Endodermal cell (in vitro differentiated cells): ENCODE results near the gene MLKL. TPM values are rescaled to one million over a fixed set of nuclear protein-coding genes. Genes with fewer than 3 reads are reported as not detected.

Source experiments
- DNase-seq: peaks from one replicate; pipeline ENCODE4 v3.0.0-alpha.2; 2017
- H3K27ac ChIP-seq: 2 replicates; pipeline ENCODE4 v1.5.1; 2013; ENCODE audit warnings: mild to moderate bottlenecking, low read depth, low read length, moderate library complexity
- H3K27me3 ChIP-seq: 2 replicates; pipeline ENCODE4 v1.6.1; 2013; ENCODE audit warnings: mild to moderate bottlenecking, low read length, moderate library complexity; ENCODE audit not compliant: insufficient read depth, control insufficient read depth, poor library complexity, severe bottlenecking
- H3K36me3 ChIP-seq: 2 replicates; pipeline ENCODE4 v1.7.0; 2013; ENCODE audit warnings: mild to moderate bottlenecking, low read length, moderate library complexity; ENCODE audit not compliant: control insufficient read depth, insufficient read depth
- H3K4me1 ChIP-seq: one replicate; pipeline ENCODE4 v1.7.0; 2013; ENCODE audit warnings: low read length; ENCODE audit not compliant: control insufficient read depth, insufficient read depth
- H3K4me3 ChIP-seq: 2 replicates; pipeline ENCODE4 v1.5.1; 2013; ENCODE audit warnings: mild to moderate bottlenecking, low read length, moderate library complexity
- H3K9ac ChIP-seq: 2 replicates; pipeline ENCODE4 v1.6.1; 2013; ENCODE audit warnings: mild to moderate bottlenecking, low read length, moderate library complexity; ENCODE audit not compliant: poor library complexity, severe bottlenecking; ENCODE audit errors: extremely low read depth
- H3K9me3 ChIP-seq: 2 replicates; pipeline ENCODE4 v1.6.1; 2013; ENCODE audit warnings: mild to moderate bottlenecking, low read length, moderate library complexity; ENCODE audit not compliant: control insufficient read depth
- H3K27ac Mint-ChIP-seq: 2 replicates; pipeline ENCODE4 v1.8.0; 2020; ENCODE audit warnings: mixed read lengths
- H3K27me3 Mint-ChIP-seq: 2 replicates; pipeline ENCODE4 v1.8.0; 2021; ENCODE audit warnings: mild to moderate bottlenecking, mixed read lengths; ENCODE audit not compliant: insufficient read depth
- H3K36me3 Mint-ChIP-seq: 2 replicates; pipeline ENCODE4 v1.8.0; 2020; ENCODE audit warnings: low read depth, mixed read lengths
- H3K4me1 Mint-ChIP-seq: 2 replicates; pipeline ENCODE4 v1.8.0; 2020; ENCODE audit warnings: mixed read lengths
- H3K4me3 Mint-ChIP-seq: 2 replicates; pipeline ENCODE4 v1.8.0; 2020; ENCODE audit warnings: mild to moderate bottlenecking, moderate library complexity, mixed read lengths
- H3K9me3 Mint-ChIP-seq: 2 replicates; pipeline ENCODE4 v1.8.0; 2020; ENCODE audit warnings: mild to moderate bottlenecking, mixed read lengths
- WGBS, 2 experiments: methylation state at CpG; one replicate each; pipeline versions ENCODE4 v1.1.5 to v1.1.7; 2013; ENCODE audit warnings: missing lambda C conversion rate in 2 of 2, mixed read lengths in 1 of 2; ENCODE audit not compliant: insufficient coverage in 1 of 2, insufficient read length in 1 of 2; 5-methylcytosine and 5-hydroxymethylcytosine counted together
- total RNA-seq, 2 donors: library from RNA; stranded (reverse); fragmentation: NEBNext Ultra II Directional in 1 of 2; extraction: Animal tissue kit (Norgen Biotek cat#: 25700) in 1 of 2; gene quantifications; 2 replicates in 1 of 2; 3 replicates in 1 of 2; pipeline ENCODE4 v1.2.1, GENCODE V29; 2021
- TF ChIP-seq, protein P1 (sequence below): fragments of 200-600 bp; sonication (generic); conservative IDR thresholded peaks from 2 replicates; pipeline ENCODE4 v1.5.0; 2021; ENCODE audit warnings: antibody characterized with exemption, mild to moderate bottlenecking

Gene MLKL
- total RNA-seq, 2 donors from 2014 or later = 0.22 to 1.3 TPM

- H3K9ac ChIP-seq = no peak overlapping the region
These were observed 47.3 kb upstream of the MLKL start for GRCh38 chr16:74747716-74748615.

GRCh38 chr16:74745926-74746325 is 45.3 kb upstream of the MLKL start:
- H3K36me3 Mint-ChIP-seq = no peaks in the 10 kb centered on the region
- DNase-seq = no peak
- H3K27ac Mint-ChIP-seq = no peak overlapping the region
- no peak overlapping the region for H3K4me3 Mint-ChIP-seq
- H3K4me3 ChIP-seq = no peak overlapping the region
- H3K4me1 Mint-ChIP-seq = peaks cover 7% of the 10 kb centered on the region
- H3K27ac ChIP-seq = no peak overlapping the region
- H3K9me3 Mint-ChIP-seq = no peaks in the 10 kb centered on the region
- H3K36me3 ChIP-seq = no peaks in the 10 kb centered on the region
- 73 to 83% methylated on average over 4 to 6 of the region's 7 CpGs for WGBS, 2 experiments
- no peaks in the 10 kb centered on the region for H3K27me3 ChIP-seq
- peaks cover 11% of the 10 kb centered on the region for H3K4me1 ChIP-seq
- no peak overlapping the region for H3K9ac ChIP-seq
- TF ChIP-seq, protein P1, sequence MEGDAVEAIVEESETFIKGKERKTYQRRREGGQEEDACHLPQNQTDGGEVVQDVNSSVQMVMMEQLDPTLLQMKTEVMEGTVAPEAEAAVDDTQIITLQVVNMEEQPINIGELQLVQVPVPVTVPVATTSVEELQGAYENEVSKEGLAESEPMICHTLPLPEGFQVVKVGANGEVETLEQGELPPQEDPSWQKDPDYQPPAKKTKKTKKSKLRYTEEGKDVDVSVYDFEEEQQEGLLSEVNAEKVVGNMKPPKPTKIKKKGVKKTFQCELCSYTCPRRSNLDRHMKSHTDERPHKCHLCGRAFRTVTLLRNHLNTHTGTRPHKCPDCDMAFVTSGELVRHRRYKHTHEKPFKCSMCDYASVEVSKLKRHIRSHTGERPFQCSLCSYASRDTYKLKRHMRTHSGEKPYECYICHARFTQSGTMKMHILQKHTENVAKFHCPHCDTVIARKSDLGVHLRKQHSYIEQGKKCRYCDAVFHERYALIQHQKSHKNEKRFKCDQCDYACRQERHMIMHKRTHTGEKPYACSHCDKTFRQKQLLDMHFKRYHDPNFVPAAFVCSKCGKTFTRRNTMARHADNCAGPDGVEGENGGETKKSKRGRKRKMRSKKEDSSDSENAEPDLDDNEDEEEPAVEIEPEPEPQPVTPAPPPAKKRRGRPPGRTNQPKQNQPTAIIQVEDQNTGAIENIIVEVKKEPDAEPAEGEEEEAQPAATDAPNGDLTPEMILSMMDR = no peak
- H3K27me3 Mint-ChIP-seq = no peaks in the 10 kb centered on the region
- no peaks in the 10 kb centered on the region for H3K9me3 ChIP-seq

More at GRCh38 chr16:74747716-74748615, 47.3 kb upstream of the MLKL start:
- Mint-ChIP-seq H3K4me1 (peaks cover 3% of the 10 kb centered on the region), H3K27me3 (no peaks in the 10 kb centered on the region), H3K9me3 (no peaks in the 10 kb centered on the region), H3K36me3 (no peaks in the 10 kb centered on the region), H3K27ac (no peak overlapping the region), H3K4me3 (no peak overlapping the region)
- Histone ChIP-seq H3K4me1 (peaks cover 11% of the 10 kb centered on the region), H3K9me3 (no peaks in the 10 kb centered on the region), H3K27ac (no peak overlapping the region), H3K27me3 (no peaks in the 10 kb centered on the region), H3K4me3 (no peak overlapping the region), H3K36me3 (no peaks in the 10 kb centered on the region)
- no peak for DNase-seq
- WGBS, 2 experiments = 89 to 98% methylated on average over 19 to 32 of the region's 32 CpGs
- TF ChIP-seq, protein P1 = no peak

- H3K4me1 ChIP-seq = peaks cover 11% of the 10 kb centered on the region
- no peak overlapping the region for H3K4me3 ChIP-seq
- H3K27ac Mint-ChIP-seq = no peak overlapping the region
- WGBS, 2 experiments = 88 to 95% methylated on average over 6 to 10 of the region's 10 CpGs
- no peaks in the 10 kb centered on the region for H3K27me3 Mint-ChIP-seq
- no peaks in the 10 kb centered on the region for H3K36me3 Mint-ChIP-seq
- no peaks in the 10 kb centered on the region for H3K9me3 Mint-ChIP-seq
- no peaks in the 10 kb centered on the region for H3K27me3 ChIP-seq
- no peaks in the 10 kb centered on the region for H3K9me3 ChIP-seq
- peaks cover 7% of the 10 kb centered on the region for H3K4me1 Mint-ChIP-seq
- TF ChIP-seq, protein P1 = no peak
- no peak overlapping the region for H3K27ac ChIP-seq
- no peak overlapping the region for H3K9ac ChIP-seq
- no peaks in the 10 kb centered on the region for H3K36me3 ChIP-seq
- H3K4me3 Mint-ChIP-seq = no peak overlapping the region
- no peak for DNase-seq
These were observed 44.5 kb upstream of the MLKL start for GRCh38 chr16:74745109-74745615.
